HEK293 (cell line): ENCODE data around the gene SLC25A6.

Experiments
- CTCF ChIP-seq: fragments of 450-650 bp; formaldehyde crosslinking; IDR thresholded peaks from 2 replicates; pipeline ENCODE4 v1.5.1; 2016; ENCODE audit warnings: missing biosample characterization, missing genetic modification characterization
- HOXD13 ChIP-seq: sonication (generic); formaldehyde crosslinking; IDR thresholded peaks from 2 replicates; pipeline ENCODE4 v1.8.0; 2022; ENCODE audit warnings: missing genetic modification reagents, borderline replicate concordance
- SCRT2 ChIP-seq: fragments of 450-650 bp; formaldehyde crosslinking; IDR thresholded peaks from 2 replicates; pipeline ENCODE4 v1.5.1; 2016; ENCODE audit warnings: missing biosample characterization, missing genetic modification characterization
- SETDB1 ChIP-seq: IDR thresholded peaks from one replicate; pipeline ENCODE4 v1.6.1; 2017; ENCODE audit warnings: mild to moderate bottlenecking, low read length, moderate library complexity, mixed read lengths; ENCODE audit not compliant: insufficient read length
- YY2 ChIP-seq: fragments of 450-650 bp; formaldehyde crosslinking; IDR thresholded peaks from 2 replicates; pipeline ENCODE4 v1.5.1; 2016; ENCODE audit warnings: missing biosample characterization, missing genetic modification characterization
- ZBTB6 ChIP-seq: fragments of 450-650 bp; formaldehyde crosslinking; IDR thresholded peaks from 2 replicates; pipeline ENCODE4 v1.5.1; 2017; ENCODE audit warnings: missing biosample characterization, missing genetic modification characterization
- ZBTB7A ChIP-seq: fragments of 450-650 bp; formaldehyde crosslinking; IDR thresholded peaks from 2 replicates; pipeline ENCODE4 v1.5.1; 2016; ENCODE audit warnings: low read depth, missing biosample characterization, missing genetic modification characterization
- ZFP69B ChIP-seq: fragments of 450-650 bp; formaldehyde crosslinking; IDR thresholded peaks from 2 replicates; pipeline ENCODE4 v1.5.1; 2016; ENCODE audit warnings: missing biosample characterization, missing genetic modification characterization
- ZNF174 ChIP-seq: fragments of 450-650 bp; formaldehyde crosslinking; IDR thresholded peaks from 2 replicates; pipeline ENCODE4 v1.5.0; 2017; ENCODE audit warnings: missing biosample characterization, mild to moderate bottlenecking, missing genetic modification characterization
- ZNF214 ChIP-seq: fragments of 450-650 bp; formaldehyde crosslinking; IDR thresholded peaks from 2 replicates; pipeline ENCODE4 v1.5.1; 2017; ENCODE audit warnings: missing biosample characterization, mild to moderate bottlenecking, missing genetic modification characterization, borderline replicate concordance
- ZNF274 ChIP-seq, 2 experiments: fragments of 200-500 bp in 1 of 2; fragments of 450-650 bp in 1 of 2; sonication (Bioruptor generic) in 1 of 2; formaldehyde crosslinking in 1 of 2; IDR thresholded peaks; 2 replicates each; pipeline versions ENCODE4 v1.5.1 to v1.6.1; 2014 to 2016; ENCODE audit warnings: borderline replicate concordance in 1 of 2, inconsistent platforms in 1 of 2, low read length in 1 of 2, missing biosample characterization in 1 of 2, missing genetic modification characterization in 1 of 2
- ZSCAN5A ChIP-seq: fragments of 450-650 bp; formaldehyde crosslinking; IDR thresholded peaks from 2 replicates; pipeline ENCODE4 v1.5.1; 2016; ENCODE audit warnings: missing biosample characterization, missing genetic modification characterization

- no peak for TF ChIP-seq ZNF274 (IDR thresholded peaks at IDR 0.05; ENCODE audit: low read length)
- TF ChIP-seq ZNF274 (tag by site-specific recombination; IDR thresholded peaks at IDR 0.05; ENCODE audit: borderline replicate concordance) = no peak
- no peak for TF ChIP-seq SETDB1
- no peak for TF ChIP-seq SCRT2
- no peak for TF ChIP-seq ZBTB6 (tag by site-specific recombination)
- TF ChIP-seq CTCF = no peak
- no peak for TF ChIP-seq ZNF174 (tag by site-specific recombination)
- TF ChIP-seq ZSCAN5A (tag by site-specific recombination) = no peak
- no peak for TF ChIP-seq HOXD13 (CRISPR knock-in tag)
- no peak for TF ChIP-seq ZBTB7A (tag by site-specific recombination)
- TF ChIP-seq YY2 (tag by site-specific recombination) = no peak
- no peak for TF ChIP-seq ZFP69B (tag by site-specific recombination)
- no peak for TF ChIP-seq ZNF214
These were observed 37.6 kb downstream of the SLC25A6 start for GRCh38 chrX:1354036-1355019.
